Progenitor cell of endocrine pancreas (in vitro differentiated cells): Measurements from ENCODE around the gene CALHM2. TPM values are rescaled to one million over a fixed set of nuclear protein-coding genes. Genes with fewer than 3 reads are reported as not detected.

Experiments used
- DNase-seq: peaks from one replicate; pipeline ENCODE4 v3.0.0; 2021; ENCODE audit warnings: low spot score; ENCODE audit not compliant: unreplicated experiment
- H3K27ac Mint-ChIP-seq: 2 replicates; pipeline ENCODE4 v1.8.0; 2021; ENCODE audit warnings: mild to moderate bottlenecking, moderate library complexity, mixed read lengths
- H3K27me3 Mint-ChIP-seq: 2 replicates; pipeline ENCODE4 v1.8.0; 2021; ENCODE audit warnings: mixed read lengths
- H3K36me3 Mint-ChIP-seq: 2 replicates; pipeline ENCODE4 v1.8.0; 2022; ENCODE audit warnings: mixed read lengths; ENCODE audit not compliant: insufficient read depth
- H3K4me1 Mint-ChIP-seq: 2 replicates; pipeline ENCODE4 v1.8.0; 2021; ENCODE audit warnings: low read depth, mixed read lengths
- H3K4me3 Mint-ChIP-seq: 2 replicates; pipeline ENCODE4 v1.8.0; 2021; ENCODE audit warnings: low read depth, mild to moderate bottlenecking, moderate library complexity, mixed read lengths
- H3K9me3 Mint-ChIP-seq: 2 replicates; pipeline ENCODE4 v1.8.0; 2021; ENCODE audit warnings: low read depth, mixed read lengths
- CTCF ChIP-seq: fragments of 200-600 bp; sonication (generic); IDR thresholded peaks from one replicate; pipeline ENCODE4 v1.5.0; 2021; ENCODE audit warnings: antibody characterized with exemption, mild to moderate bottlenecking; ENCODE audit not compliant: unreplicated experiment
- total RNA-seq: library from RNA; stranded (reverse); gene quantifications from 2 replicates; pipeline ENCODE4 v1.2.1, GENCODE V29; 2021

CALHM2 gene
- total RNA-seq, 1 donor from 2014 or later = 0.69 TPM

GRCh38 chr10:103459615-103460014 lies 7.4 kb upstream of the CALHM2 start:
- Mint-ChIP-seq H3K27ac (no peak overlapping the region), H3K9me3 (no peaks in the 10 kb centered on the region), H3K27me3 (no peaks in the 10 kb centered on the region), H3K4me1 (no peaks in the 10 kb centered on the region), H3K36me3 (no peaks in the 10 kb centered on the region), H3K4me3 (no peak overlapping the region)
- DNase-seq = no peak
- TF ChIP-seq CTCF = no peak

GRCh38 chr10:103458720-103459119 lies 6.5 kb upstream of the CALHM2 start, which contains the start of gene CALHM1:
Gene CALHM1, minus strand, starts transcription at chr10:103458900. Its CDS starts 149 bp downstream, at chr10:103458751.
- TF ChIP-seq CTCF = no peak
- Mint-ChIP-seq H3K9me3 (no peaks in the 10 kb centered on the region), H3K27ac (no peak within 1 kb of the TSS), H3K36me3 (no peaks in the 10 kb centered on the region), H3K27me3 (no peaks in the 10 kb centered on the region), H3K4me3 (no peak within 1 kb of the TSS), H3K4me1 (no peaks in the 10 kb centered on the region)
- DNase-seq = no peak

- no peak for TF ChIP-seq CTCF
- no peaks in the 10 kb centered on the region for H3K36me3 Mint-ChIP-seq
- H3K27me3 Mint-ChIP-seq = no peaks in the 10 kb centered on the region
- H3K27ac Mint-ChIP-seq = no peak overlapping the region
- no peaks in the 10 kb centered on the region for H3K4me1 Mint-ChIP-seq
- DNase-seq = no peak
- H3K4me3 Mint-ChIP-seq = no peak overlapping the region
- H3K9me3 Mint-ChIP-seq = no peaks in the 10 kb centered on the region
These were observed 5.9 kb upstream of the CALHM2 start for GRCh38 chr10:103457896-103458583.

- TF ChIP-seq CTCF = no peak
- no peak overlapping the region for H3K4me3 Mint-ChIP-seq
- H3K9me3 Mint-ChIP-seq = no peaks in the 10 kb centered on the region
- no peaks in the 10 kb centered on the region for H3K27me3 Mint-ChIP-seq
- H3K4me1 Mint-ChIP-seq = no peaks in the 10 kb centered on the region
- no peak overlapping the region for H3K27ac Mint-ChIP-seq
- no peak for DNase-seq
- no peaks in the 10 kb centered on the region for H3K36me3 Mint-ChIP-seq
These were observed 5.1 kb upstream of the CALHM2 start for GRCh38 chr10:103457176-103457712.

- DNase-seq = no peak
- H3K4me3 Mint-ChIP-seq = no peak overlapping the region
These were observed 4.0 kb upstream of the CALHM2 start for GRCh38 chr10:103456074-103456660.

More at GRCh38 chr10:103456074-103456660, 4.0 kb upstream of the CALHM2 start:
- no peaks in the 10 kb centered on the region for H3K27me3 Mint-ChIP-seq
- no peak overlapping the region for H3K27ac Mint-ChIP-seq
- H3K36me3 Mint-ChIP-seq = no peaks in the 10 kb centered on the region
- no peak for TF ChIP-seq CTCF
- H3K4me1 Mint-ChIP-seq = no peaks in the 10 kb centered on the region
- H3K9me3 Mint-ChIP-seq = no peaks in the 10 kb centered on the region
